Smooth muscle cell of the coronary artery (primary cell): ENCODE measurements around the gene SLCO3A1. TPM values are rescaled to one million over a fixed set of nuclear protein-coding genes. Genes with fewer than 3 reads are reported as not detected.

Experiments used
- total RNA-seq: library from RNA; depleted of rRNA; stranded (reverse); fragments of >200 nt; gene quantifications from 2 replicates; pipeline ENCODE4 v1.2.3, GENCODE V29; 2014; ENCODE audit warnings: low replicate concordance

Gene SLCO3A1
- 3.4 and 16.5 TPM in 2 replicates for total RNA-seq

DNA sequence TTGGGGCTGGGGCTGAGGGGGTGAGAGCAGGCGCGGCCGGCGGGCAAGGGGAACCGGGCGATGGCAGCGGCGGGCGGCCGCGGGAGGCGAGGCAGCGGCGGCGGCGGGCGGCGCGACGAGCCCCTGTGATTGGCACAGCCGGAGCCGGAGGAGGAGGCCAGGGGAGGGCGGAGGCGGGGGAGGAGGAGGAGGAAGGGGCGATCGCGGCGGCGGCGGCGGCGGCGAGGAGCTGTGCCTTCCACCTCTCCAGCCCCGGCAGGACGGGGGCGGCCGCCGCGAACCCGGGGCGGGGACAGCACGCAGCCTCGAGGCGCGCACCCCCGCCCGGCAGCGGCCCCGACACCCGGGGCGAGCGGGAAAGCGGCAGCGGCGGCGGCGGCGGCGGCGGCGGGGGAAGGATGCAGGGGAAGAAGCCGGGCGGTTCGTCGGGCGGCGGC, at the start of gene SLCO3A1:
Gene SLCO3A1, plus strand, starts transcription at position 198 of the 437 bp plus-strand sequence.

